Measurements from ENCODE around the gene POMT2.
"Not testable (repeated sequence)": the region's sequence is repeated elsewhere in the genome, so short reads cannot be mapped to it uniquely, and the experiment has no call there.

POMT2 gene

GRCh38 chr14:77324816-77325745 is 4.4 kb upstream of the POMT2 start:
- DNase-seq (ENCODE audit: low read depth in 2 of 2): no peak

- no peak for DNase-seq (ENCODE audit: low read depth in 2 of 2)
These were observed 3.6 kb upstream of the POMT2 start for GRCh38 chr14:77324289-77324688.

DNA sequence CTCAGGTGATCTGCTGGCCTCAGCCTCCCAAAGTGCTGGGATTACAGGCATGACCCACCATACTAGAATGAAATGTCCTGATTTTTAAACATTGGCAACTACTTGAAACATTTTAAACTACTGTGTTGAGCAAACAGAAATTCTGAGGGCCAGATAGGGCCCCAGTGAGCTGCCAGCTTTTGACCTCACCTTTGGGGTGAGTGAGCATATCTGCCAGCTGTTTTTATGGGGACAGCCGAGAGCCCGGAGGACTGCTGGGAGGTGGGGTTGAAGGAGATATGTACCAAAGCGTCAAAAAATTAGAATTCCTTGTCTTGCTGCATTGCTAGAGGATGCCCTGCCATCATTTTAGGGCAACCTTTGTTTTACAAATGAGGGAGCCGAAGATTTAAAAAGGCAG is 2.9 kb upstream of the POMT2 start:
- DNase-seq (ENCODE audit: low read depth in 2 of 2): no peak

DNA sequence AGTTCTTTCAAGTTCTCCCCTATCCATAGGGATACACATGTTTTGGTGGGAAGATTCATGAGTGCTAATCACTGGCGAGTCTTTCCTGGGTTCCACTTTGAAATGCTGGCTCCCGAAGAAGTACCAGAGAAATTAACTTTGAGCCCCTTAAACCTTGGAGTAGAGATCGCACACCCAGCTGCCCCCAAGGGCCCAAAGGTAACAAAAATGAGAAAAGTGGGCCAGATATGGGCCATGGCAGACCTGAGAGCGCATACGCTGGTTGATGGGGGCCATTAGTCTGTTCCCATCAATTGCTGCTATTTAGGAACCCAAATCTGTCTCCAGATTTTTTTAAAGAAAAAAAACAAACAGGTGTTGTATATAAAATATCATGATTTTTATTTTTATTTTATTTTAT is 2.3 kb upstream of the POMT2 start:
- DNase-seq (ENCODE audit: low read depth in 2 of 2): no peak

DNA sequence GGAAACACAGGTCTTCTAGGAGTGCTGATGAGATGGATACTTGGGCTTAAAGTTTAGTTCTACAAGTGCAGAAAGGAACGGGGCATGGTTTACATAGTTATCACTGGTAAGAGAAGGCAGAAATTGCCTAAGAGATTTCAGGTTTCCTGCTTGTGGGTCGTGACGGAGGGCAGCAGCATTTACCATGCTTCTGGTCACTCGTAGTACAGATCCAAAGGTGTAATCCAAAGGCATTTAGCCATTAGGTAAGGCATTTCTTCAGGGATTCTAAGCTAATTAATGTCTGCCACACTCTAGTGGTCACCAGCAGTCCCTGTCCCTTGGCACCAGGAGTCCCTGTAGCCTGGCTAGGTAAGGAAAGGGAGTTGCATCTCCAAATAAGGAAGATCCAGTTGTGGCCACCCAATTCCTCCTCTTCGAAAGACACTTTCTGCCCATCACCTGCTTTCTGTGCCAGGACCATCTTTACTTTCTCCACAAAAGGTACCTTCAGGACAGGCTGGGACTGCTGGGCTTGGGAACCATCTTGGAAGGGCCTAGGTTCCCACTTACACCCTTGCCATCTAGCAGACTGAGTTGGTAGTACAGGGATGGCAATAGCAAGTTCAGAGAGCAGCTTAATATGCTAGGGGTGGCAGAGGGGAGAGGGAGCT is 1.7 kb upstream of the POMT2 start:
- DNase-seq (ENCODE audit: low read depth in 2 of 2): no peak

- no peak for DNase-seq (ENCODE audit: low read depth in 2 of 2)
These were observed 1.3 kb downstream of the POMT2 start for GRCh38 chr14:77319422-77319821.

- not testable (repeated sequence) for DNase-seq (ENCODE audit: low read depth in 2 of 2)
These were observed 1.9 kb downstream of the POMT2 start for GRCh38 chr14:77318756-77319155.

DNA sequence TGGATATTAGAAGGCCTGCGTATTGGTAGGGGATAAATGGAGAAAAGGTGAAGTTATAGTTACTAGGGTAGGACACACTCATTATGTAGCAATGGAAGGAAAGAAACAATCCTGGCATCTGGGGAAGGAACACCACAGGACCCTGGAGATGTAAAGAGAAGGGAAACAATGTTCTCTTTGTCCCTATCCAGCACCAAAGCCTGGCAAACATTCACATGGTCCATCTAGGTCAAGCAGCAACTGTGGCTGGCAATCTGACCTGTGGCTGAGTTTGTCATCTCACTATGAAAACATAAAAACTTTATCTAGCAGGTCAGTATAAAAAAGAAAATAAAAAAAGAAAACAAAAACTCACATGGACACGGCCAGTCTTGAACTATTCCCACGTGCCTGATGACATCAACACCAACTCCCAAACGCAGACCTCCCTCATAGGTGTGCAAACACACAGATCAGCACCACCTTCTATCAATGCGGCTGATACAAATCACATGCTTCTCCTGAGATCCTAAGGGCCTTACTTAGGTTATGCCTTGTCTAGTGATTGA is 2.6 kb downstream of the POMT2 start:
- DNase-seq (ENCODE audit: low read depth in 2 of 2): no peak

GRCh38 chr14:77316872-77317301 is 3.8 kb downstream of the POMT2 start:
- DNase-seq (ENCODE audit: low read depth in 2 of 2): no peak

GRCh38 chr14:77316195-77316505 is 4.5 kb downstream of the POMT2 start:
- DNase-seq (ENCODE audit: low read depth in 2 of 2): no peak

- no peak for DNase-seq (ENCODE audit: low read depth in 2 of 2)
These were observed 5.9 kb downstream of the POMT2 start for GRCh38 chr14:77314539-77315457.

GRCh38 chr14:77314043-77314442 is 6.6 kb downstream of the POMT2 start:
- peak; percentile 76 to 81 for DNase-seq (ENCODE audit: low read depth in 2 of 2)

DNA sequence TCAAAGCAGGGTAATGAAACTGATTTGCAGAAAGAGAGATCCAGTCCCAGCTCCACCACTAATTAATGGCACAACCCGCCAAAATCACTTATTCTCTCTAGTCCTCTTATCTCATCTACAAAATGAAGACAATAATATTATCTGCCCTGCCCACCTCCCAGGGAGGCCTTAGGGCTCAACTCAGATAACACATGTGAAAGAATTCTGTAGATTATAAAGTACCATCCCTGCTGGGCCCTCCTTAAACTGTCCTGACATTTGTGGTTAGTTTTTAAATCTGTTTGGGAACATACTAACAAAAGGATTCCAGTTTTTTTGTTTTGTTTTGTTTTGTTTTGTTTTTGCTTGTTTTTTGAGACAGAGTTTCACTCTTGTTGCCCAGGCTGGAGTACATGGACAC is 7.3 kb downstream of the POMT2 start:
- no peak for DNase-seq (ENCODE audit: low read depth in 2 of 2)

GRCh38 chr14:77311217-77311616 is 9.5 kb downstream of the POMT2 start:
- DNase-seq (ENCODE audit: low read depth in 2 of 2): peak; percentile 34 to 54

GRCh38 chr14:77310026-77310425 is 10.7 kb downstream of the POMT2 start:
- DNase-seq (ENCODE audit: low read depth in 2 of 2): no peak

DNA sequence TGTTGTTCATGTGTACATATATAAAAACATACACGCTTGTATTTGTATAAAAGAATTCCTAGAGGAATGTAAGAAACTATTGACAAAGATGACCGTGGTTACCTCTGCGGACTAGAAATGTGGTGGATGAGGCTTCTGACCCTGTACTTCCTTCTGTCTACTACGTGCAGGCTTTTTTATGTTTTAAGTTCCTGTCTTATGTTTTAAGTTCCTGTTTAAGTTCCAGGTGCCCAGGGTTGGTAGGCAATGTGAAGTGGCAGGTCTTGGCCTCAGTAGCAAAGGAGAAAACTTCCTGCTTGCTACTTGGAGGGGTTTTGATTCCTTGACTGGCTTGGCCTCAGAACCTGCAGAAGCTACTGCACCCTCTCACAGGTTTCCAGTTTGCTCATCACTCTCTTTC is 11.6 kb downstream of the POMT2 start:
- DNase-seq (ENCODE audit: low read depth in 2 of 2): no peak

DNA sequence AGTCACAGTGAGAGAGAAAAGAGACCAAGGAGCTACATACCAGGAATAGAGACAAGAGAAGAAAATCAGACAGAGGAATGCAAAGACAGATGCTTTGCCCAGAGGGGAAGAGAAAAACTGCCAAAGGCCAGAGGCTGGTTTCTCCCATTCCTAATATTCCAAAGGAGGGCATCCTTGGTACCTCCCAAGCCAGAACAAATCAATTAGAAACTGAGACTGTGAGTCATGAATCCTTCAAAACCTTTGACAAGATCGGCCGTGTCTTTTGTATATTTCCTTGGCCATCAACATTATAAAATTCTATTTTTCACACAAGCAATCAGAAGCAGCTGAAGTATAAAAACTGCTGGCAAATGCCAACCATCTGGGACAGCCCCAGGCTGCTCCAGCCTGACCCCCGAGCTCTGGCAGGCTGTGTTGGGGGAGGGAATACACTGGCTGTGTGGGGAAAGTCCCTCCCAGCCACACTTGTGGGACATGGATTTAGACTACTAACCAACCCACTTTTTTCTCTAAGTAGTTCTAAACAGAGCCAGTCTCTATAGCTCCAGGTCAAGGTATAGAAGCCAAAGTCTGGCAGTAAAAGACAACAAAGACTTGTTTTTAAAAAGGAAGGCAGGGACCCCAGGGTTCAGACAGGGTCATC is 13.7 kb downstream of the POMT2 start:
- no peak for DNase-seq (ENCODE audit: low read depth in 2 of 2)

- DNase-seq (ENCODE audit: low read depth in 2 of 2): no peak
These were observed 14.3 kb downstream of the POMT2 start for GRCh38 chr14:77306416-77306815.

DNA sequence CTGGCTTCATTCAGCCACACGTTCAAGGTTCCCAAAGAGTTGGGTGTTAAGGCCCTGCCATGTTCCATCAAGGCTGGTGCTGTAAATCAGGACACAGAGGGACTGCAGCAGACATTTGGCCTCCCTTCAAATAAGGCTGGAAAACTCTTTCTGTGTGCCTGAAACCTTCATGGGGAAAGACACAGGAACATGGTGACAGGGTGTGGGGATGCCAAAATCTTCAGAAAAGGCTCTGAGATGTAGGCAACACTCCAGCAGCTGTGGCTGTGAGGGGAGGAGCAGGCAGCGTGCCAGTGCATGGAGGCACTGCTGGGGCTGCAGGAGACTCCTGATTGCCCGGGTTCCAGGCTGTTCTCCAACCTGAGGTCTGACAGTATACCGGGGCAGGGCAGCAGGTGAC is 15.0 kb downstream of the POMT2 start:
- DNase-seq (ENCODE audit: low read depth in 2 of 2): no peak

DNA sequence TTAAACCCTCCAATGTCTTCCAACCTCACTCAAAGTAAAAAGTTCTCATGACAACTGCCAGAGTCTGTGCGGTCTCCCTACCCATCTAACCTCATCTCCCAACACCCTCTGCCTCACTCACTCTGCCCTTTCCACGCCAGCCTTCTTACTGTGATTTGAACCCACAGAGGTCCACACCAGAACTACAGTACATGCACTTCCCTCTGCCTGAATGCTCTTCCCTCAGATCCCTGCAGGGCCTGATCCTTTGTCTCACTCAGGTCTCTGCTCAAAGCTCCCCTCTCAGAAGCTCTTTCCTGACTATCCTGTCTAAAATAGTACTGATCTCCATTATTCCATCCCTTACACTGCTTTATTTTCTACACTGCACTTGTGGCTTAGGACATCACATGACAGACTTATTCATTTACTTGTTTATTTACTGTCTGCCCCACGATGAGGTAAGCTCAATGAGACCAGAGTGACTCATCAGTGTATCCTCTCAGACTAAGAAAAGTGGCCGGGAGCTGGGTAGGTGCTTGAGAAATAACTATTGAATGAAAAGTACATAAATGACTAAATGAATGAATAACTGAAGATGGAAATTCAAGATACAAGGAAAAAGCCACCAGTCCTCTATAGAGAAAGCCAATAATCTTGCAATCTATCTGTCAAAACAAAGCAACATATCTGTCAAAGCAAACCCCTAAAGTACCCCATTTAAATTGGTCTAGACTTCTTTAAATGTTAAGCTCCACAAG is 17.1 kb downstream of the POMT2 start:
- DNase-seq (ENCODE audit: low read depth in 2 of 2): peak; percentile 59 to 64

GRCh38 chr14:77302926-77303325 is 17.8 kb downstream of the POMT2 start:
- no peak for DNase-seq (ENCODE audit: low read depth in 2 of 2)

Measured in fibroblast of skin of left quadriceps (primary cell).